Stomach (tissue), 4 donors: Measurements from ENCODE around the gene AP3D1.

Experiments used
- POLR2A ChIP-seq, 4 donors: fragments of 450-650 bp; IDR thresholded peaks; one replicate each; pipeline ENCODE4 v1.6.1; 2016; ENCODE audit warnings: antibody characterized with exemption in 4 of 4, control low read depth in 2 of 4, mild to moderate bottlenecking in 1 of 4, moderate library complexity in 1 of 4
- TF ChIP-seq, protein P1 (sequence below), 7 experiments: fragments of 450-650 bp in 4 of 7; fragments of 200-600 bp in 3 of 7; sonication (generic) in 3 of 7; IDR thresholded peaks; one replicate each; pipeline ENCODE4 v1.5.1; 2016 to 2019; ENCODE audit warnings: antibody characterized with exemption in 7 of 7, control low read depth in 2 of 7, mild to moderate bottlenecking in 1 of 7

DNA sequence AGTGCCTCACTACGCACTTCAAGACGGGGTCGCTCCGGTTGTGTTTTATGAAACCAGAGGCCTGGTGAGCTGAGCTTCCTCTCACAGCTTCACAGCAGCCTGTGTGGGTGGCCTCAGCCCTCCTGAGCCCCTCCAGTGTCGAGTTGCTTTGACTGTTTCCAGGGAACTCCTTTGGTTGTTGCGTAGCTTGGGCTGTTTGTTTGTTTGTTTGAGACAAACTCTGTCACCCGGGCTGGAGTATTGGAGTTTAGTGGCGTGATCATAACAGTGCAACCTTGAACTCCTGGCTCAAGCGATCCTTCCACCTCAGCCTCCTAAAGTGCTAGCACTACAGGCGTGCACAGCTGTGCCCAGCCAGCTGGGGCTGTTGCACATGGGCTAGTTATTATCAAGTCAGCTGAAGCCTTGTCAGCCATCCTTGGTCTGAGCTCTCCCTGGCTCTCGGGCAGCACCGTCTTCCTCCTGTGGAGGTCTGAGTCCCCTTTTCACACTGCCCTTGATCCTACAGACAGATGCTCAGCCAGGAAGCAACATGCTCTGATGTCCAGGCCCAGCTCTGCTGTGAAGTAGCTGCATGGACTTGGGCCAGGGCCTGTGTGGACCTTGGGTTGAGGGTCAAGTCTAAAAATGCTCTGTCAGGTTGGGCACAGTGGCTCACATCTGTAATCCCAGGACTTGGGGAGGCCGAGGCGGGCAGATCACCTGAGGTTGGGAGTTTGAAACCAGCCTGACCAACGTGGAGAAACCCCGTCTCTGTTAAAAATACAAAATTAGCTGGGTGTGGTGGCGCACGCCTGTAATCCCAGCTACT, 22.6 kb upstream of the AP3D1 start:
- TF ChIP-seq, protein P1, sequence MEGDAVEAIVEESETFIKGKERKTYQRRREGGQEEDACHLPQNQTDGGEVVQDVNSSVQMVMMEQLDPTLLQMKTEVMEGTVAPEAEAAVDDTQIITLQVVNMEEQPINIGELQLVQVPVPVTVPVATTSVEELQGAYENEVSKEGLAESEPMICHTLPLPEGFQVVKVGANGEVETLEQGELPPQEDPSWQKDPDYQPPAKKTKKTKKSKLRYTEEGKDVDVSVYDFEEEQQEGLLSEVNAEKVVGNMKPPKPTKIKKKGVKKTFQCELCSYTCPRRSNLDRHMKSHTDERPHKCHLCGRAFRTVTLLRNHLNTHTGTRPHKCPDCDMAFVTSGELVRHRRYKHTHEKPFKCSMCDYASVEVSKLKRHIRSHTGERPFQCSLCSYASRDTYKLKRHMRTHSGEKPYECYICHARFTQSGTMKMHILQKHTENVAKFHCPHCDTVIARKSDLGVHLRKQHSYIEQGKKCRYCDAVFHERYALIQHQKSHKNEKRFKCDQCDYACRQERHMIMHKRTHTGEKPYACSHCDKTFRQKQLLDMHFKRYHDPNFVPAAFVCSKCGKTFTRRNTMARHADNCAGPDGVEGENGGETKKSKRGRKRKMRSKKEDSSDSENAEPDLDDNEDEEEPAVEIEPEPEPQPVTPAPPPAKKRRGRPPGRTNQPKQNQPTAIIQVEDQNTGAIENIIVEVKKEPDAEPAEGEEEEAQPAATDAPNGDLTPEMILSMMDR (IDR thresholded peaks at IDR 0.05), result no peak
- no peak for TF ChIP-seq POLR2A (IDR thresholded peaks at IDR 0.05)
